Glomerular visceral epithelial cell (primary cell): Measurements from ENCODE around the gene FAP.

ENCODE experiments used
- DNase-seq: peaks from one replicate; pipeline ENCODE4 v3.0.0-alpha.2; 2016; ENCODE audit errors: extremely low spot score

Gene FAP

GRCh38 chr2:162126111-162126519 is 117.1 kb downstream of the FAP start:
- DNase-seq: no peak

DNA sequence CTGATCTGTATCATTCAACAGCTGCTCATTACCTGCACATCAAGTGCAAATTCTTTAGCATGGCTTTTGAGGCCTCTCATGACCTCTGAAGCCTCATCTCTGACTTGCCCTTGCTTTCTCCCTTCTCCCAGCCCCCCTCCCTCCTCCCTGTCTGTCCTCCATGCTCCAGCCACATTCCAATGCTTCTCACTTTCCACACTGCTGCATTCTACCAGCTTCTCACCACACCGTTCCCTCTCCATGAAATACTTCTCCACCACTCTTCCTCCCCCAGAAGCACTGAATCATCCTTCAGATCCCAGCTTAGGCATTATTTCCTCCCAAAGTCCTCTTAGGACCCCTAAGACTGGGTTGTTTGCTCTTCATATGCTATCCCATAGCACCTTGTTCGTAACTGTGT is 118.1 kb downstream of the FAP start:
- peak; percentile 70 for DNase-seq

- DNase-seq: peak; percentile 64
These were observed 119.2 kb downstream of the FAP start for GRCh38 chr2:162123806-162124758.
